OCI-LY3 (cell line): ENCODE data around the gene CAMTA1.

Source experiments
- EZH2phosphoT487 ChIP-seq: fragments of 200-600 bp; shearing (Covaris generic); IDR thresholded peaks from 2 replicates; pipeline ENCODE4 v1.6.1; 2018; ENCODE audit warnings: antibody characterized with exemption, mixed run types, low read depth
- TF ChIP-seq, protein P1 (sequence below): fragments of 200-600, 300-600 bp; sonication (generic); IDR thresholded peaks from 2 replicates; pipeline ENCODE4 v1.5.1; 2014; ENCODE audit warnings: antibody characterized with exemption, low read length, low read depth

DNA sequence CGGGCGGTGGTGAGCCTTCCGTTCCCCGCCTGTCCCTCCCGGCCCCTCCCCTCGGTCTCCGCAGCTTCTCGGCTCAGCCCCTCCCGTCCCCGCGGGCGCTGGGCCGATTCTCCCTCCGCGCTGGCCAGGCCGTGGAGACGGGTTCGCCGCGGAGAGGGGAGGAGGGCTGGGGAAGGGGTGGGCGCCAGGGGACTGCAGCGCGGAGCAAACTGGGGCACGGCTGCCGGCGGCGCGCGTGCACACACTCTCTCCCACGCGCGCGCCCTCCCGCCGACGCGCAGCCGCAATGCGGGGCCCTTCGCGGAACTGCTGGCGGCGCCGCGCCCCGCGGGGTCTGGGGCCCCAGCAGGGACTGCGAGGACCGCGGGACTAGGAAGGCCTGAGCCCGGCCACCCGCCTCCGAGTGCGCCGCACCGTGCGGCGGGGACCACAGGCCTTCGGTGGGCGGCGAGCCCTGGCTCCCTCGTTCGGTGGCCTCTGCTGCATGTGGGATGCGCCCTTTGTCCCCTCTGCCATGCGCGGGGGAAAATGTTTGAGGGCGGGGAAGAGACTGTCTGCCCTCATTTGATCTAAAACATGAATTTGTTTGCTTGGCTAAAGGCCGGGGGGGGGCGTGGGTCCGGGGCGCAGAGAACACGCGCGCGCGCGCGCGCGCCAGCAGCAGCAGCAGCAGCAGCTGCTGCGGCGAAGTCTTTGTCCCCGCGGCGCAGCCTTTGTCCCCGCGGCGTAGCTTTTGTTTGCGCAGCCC, 895.1 kb downstream of the CAMTA1 start:
- TF ChIP-seq, protein P1, sequence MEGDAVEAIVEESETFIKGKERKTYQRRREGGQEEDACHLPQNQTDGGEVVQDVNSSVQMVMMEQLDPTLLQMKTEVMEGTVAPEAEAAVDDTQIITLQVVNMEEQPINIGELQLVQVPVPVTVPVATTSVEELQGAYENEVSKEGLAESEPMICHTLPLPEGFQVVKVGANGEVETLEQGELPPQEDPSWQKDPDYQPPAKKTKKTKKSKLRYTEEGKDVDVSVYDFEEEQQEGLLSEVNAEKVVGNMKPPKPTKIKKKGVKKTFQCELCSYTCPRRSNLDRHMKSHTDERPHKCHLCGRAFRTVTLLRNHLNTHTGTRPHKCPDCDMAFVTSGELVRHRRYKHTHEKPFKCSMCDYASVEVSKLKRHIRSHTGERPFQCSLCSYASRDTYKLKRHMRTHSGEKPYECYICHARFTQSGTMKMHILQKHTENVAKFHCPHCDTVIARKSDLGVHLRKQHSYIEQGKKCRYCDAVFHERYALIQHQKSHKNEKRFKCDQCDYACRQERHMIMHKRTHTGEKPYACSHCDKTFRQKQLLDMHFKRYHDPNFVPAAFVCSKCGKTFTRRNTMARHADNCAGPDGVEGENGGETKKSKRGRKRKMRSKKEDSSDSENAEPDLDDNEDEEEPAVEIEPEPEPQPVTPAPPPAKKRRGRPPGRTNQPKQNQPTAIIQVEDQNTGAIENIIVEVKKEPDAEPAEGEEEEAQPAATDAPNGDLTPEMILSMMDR = no peak
- no peak for TF ChIP-seq EZH2phosphoT487
